ENCODE measurements around the gene RAB40C. TPM values are rescaled to one million over a fixed set of nuclear protein-coding genes. Genes with fewer than 3 reads are reported as not detected.

RAB40C gene
- total RNA-seq, 1 donor from 2014 or later, result 33.1 TPM

GRCh38 chr16:667780-668518 lies 78.1 kb downstream of the RAB40C start, which contains the start of gene RHOT2:
TSS of gene RHOT2 (plus strand) at chr16:668132. CDS start at chr16:668200, 68 bp downstream.
- DNase-seq (ENCODE audit: low spot score), result peak; percentile 93

DNA sequence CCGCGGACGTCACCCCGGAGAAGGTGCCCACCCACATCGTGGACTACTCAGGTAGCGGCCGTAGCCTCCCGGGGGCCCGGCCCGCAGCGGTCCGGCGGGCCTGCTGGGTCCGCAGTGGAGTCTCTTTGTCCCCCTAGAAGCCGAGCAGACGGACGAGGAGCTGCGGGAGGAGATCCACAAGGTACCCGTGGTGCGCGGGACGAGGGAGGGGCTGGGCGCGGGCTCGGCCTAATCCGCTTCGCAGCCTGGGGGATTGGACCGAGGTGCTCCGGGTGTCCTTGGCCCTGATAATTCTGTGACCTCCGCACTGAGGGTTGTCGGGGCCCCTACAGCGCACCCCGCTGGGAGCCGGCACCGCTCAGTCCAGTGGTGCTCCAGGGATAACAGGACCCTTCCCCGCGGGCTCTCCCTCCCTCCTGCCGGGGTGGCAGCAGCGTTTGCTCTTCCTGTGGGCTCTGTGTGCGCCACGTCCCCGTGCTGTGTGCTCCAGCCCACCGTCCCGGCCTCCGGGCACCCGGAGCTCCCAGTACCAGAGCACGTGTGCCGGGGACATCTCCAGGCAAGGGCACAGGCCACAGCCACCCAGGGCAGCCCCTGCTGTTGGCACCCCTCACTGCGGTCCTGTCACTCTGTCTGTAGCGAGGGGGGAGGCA lies 78.8 kb downstream of the RAB40C start:
- no peak for DNase-seq (ENCODE audit: low spot score)

GRCh38 chr16:669666-670065 lies 79.8 kb downstream of the RAB40C start:
- DNase-seq (ENCODE audit: low spot score), result no peak

DNA sequence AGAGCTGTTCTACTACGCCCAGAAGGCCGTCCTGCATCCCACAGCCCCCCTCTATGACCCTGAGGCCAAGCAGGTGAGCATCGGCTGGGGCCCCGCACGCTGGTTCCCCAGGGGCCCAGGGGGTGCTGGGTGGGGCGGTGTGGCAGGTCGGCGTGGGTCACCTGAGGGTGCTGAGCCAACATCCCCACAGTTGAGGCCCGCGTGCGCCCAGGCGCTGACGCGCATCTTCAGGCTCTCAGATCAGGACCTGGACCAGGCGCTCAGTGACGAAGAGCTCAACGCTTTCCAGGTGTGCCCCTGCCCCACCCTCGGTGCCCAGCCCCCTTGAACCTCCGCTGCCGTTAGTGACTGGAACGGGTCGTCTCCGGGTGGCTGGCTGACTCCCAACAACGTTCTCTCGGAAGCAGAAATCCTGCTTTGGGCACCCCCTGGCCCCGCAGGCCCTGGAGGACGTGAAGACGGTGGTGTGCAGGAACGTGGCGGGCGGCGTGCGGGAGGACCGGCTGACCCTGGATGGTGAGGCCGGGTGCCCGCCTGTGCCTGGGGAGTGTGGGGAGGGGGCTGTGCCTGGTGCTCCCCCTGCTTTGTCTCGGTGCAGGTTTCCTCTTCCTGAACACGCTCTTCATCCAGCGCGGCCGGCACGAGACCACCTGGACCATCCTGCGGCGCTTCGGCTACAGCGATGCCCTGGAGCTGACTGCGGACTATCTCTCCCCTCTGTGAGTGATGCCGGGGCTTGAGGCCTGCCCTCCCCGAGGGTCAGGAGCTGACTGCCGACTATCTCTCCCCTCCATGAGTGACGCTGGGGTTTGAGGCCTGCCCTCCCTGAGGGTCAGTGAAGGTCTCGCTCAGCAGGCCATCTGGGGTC lies 80.9 kb downstream of the RAB40C start:
- DNase-seq (ENCODE audit: low spot score), result no peak

DNA sequence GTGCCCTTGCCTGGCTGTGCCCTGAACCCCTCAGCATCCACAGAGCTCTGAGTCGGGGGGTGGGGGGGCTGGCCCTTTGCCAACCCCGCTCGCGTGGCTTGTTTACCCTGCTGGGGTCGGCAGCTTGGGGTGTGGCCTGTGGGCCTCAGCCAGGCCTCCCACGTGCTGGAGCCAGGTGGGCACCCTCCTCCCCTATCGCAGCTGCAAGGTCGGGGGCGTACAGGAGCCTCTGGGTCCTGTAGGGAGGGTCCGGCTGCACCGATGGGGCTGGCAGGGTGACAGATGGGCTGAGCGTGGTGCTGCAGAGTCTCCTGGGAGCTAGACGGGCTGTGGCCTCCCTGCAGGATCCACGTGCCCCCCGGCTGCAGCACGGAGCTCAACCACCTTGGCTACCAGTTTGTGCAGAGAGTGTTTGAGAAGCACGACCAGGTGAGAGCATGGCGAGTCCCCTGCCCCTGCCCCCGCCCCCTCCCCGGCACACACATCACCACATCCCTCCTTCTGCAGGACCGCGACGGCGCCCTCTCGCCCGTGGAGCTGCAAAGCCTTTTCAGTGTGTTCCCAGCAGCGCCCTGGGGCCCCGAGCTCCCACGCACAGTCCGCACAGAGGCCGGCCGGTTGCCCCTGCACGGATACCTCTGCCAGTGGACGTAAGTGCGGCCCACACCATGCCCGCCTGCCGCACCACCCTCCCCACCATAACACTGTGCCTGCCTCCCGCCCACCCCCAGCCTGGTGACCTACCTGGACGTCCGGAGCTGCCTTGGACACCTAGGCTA lies 81.7 kb downstream of the RAB40C start:
- no peak for DNase-seq (ENCODE audit: low spot score)

DNA sequence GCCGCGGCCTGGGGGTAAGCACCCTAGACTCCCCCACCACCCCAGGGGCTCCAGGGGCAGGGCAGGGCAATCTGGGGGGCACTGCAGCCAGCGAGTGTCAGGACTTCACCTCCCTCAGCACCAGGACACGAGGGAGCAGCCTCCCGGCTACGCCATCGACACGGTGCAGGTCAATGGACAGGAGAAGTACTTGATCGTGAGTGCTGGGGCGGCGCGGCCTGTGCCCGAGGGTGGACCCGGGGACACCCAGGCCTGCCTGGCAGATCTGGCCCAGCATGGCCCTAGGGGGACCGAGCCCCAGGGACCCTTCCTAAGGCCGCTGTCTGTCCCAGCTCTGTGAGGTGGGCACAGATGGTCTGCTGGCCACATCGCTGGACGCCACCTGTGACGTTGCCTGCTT lies 82.5 kb downstream of the RAB40C start:
- no peak for DNase-seq (ENCODE audit: low spot score)

GRCh38 chr16:672851-673250 lies 83.0 kb downstream of the RAB40C start:
- DNase-seq (ENCODE audit: low spot score), result no peak

DNA sequence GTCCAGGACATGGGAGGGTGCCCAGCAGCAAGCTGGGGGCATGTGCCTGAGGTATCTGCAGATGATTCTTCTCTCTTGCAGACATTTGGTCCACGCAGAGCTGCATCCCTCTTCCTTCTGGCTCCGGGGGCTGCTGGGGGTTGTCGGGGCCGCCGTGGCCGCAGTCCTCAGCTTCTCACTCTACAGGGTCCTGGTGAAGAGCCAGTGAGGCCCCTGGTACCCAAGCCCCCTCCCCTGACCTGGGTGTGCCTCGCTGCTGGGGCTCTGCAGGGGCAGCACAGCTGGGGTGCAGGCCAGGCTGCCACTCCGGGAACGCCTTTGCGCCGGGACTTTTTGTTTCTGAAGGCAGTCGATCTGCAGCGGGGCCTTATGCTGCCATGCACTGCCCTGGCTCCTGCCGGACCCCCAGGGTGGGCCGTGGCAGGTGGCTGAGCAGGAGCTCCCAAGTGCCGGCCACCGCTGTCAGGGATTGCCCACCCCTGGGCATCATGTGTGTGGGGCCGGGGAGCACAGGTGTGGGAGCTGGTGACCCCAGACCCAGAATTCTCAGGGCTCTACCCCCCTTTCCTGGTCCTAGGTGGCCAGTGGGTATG lies 83.6 kb downstream of the RAB40C start:
- no peak for DNase-seq (ENCODE audit: low spot score)

DNA sequence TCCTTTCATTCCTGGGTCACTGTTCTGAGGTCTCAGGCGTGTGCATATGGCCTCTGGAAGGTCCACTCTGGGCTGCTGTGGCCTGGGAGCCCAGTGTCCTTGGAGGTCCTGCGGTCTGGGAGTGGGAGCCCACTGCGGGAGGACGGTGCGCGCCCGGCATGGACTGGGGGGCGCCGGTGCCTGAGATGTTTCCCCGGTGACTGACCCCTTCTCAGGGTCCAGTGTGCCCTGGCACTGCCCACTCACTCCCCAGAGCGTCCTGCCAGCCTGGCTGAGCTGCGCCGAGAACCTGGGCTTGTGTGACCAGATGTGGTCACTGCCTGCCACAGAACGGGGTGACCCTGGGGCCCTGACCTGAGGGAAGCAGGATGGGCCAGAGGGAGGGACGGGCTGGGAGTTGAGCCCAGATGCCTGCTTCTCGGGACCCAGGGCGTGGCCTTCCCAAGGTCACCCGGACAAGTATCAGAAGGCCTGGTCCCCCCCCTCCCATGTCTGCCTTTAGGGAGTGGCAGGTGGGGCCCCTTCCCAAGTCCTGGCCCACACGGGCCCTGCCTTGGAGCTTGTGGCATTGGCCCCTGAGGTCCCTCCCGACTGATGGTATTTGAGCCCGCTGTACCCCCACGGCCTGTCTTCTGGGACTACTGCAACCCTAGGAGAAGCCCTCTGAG lies 84.5 kb downstream of the RAB40C start:
- no peak for DNase-seq (ENCODE audit: low spot score)

DNA sequence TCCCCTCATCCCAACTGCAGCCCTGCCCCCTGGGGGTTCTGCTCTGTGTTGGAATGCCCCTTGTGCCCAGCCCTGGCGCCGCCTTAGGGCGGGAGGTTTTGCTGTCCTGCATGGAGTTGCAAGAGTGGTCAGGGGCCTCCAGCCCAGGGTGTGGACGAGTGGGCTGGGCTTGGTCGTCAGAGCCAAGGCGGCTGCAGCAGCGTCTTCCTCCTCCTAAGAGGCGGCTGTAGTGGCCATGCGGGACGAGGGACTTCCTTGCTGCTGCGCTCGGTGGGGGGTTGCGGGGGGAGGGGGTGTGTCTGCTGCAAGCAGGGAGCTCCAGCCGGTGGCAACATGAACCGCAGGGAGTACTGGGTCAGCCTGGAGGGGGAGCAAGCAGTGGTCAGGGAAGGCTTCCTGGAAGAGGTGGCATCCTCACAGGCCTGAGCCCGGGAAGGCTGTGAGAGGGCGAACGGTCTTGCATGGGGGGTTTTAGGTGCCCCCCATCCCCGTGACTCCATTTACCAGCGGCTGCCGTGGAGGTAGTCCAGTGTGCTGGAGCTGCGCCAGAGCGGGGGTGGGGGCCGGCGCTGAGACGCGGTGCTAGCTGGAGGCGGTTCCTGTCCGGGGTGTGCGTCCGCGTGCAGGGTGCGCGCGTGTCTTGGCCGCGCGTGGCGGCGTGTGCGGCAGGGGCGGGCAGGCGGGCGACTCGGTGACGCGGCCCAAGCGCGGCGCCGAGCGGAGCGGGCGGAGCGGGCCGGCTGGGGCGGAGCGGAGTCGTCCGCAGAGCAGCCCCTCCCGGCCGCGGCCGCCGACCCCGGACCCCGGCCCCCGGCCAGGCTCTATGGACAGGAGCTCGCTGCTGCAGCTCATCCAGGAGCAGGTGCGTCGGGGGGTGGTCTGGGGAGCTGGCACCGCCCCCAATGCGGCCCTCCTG lies 85.4 kb downstream of the RAB40C start, which contains the start of gene RHBDL1:
TSS of gene RHBDL1 (plus strand) at position 704 of the 916 bp plus-strand sequence. CDS start at position 824, 120 bp downstream.
- DNase-seq (ENCODE audit: low spot score), result no peak

GRCh38 chr16:675884-676564 lies 86.2 kb downstream of the RAB40C start:
- DNase-seq (ENCODE audit: low spot score), result no peak

DNA sequence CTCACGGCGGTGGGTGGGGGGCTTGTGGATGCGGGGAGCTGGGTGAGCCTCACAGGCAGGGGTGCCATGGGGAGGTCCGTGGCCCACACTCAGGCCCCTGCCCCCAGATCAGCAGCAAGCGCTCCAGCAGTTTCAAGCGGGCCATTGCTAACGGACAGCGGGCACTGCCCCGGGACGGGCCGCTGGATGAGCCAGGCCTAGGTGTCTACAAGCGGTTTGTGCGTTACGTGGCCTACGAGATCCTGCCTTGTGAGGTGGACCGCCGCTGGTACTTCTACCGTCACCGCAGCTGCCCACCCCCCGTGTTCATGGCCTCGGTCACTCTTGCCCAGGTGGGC lies 86.7 kb downstream of the RAB40C start:
- DNase-seq (ENCODE audit: low spot score), result no peak

GRCh38 chr16:676913-677312 lies 87.0 kb downstream of the RAB40C start:
- peak; percentile 56 for DNase-seq (ENCODE audit: low spot score)

- DNase-seq (ENCODE audit: low spot score), result no peak
These were observed 87.7 kb downstream of the RAB40C start for GRCh38 chr16:677316-678190.

- no peak for DNase-seq (ENCODE audit: low spot score)
These were observed 88.5 kb downstream of the RAB40C start for GRCh38 chr16:678209-678857.
